C4-2B (cell line): ENCODE measurements around the gene P3H2.

ENCODE experiments used
- H3K27ac ChIP-seq: fragments of 450-650 bp; 2 replicates; pipeline ENCODE4 v1.5.1; 2017
- CTCF ChIP-seq: fragments of 450-650 bp; conservative IDR thresholded peaks from 2 replicates; pipeline ENCODE4 v1.5.1; 2017; ENCODE audit warnings: mild to moderate bottlenecking
- ZFX ChIP-seq: fragments of 450-650 bp; IDR thresholded peaks from 2 replicates; pipeline ENCODE4 v1.6.1; 2017

The P3H2 gene

GRCh38 chr3:190055773-190056172, 64.9 kb downstream of the P3H2 start:
- H3K27ac ChIP-seq = no peak overlapping the region
- TF ChIP-seq CTCF = no peak
- no peak for TF ChIP-seq ZFX

GRCh38 chr3:190053919-190054672, 66.6 kb downstream of the P3H2 start:
- TF ChIP-seq CTCF = no peak; the same call in 1 of the 2 replicates
- TF ChIP-seq ZFX = no peak
- no peak overlapping the region for H3K27ac ChIP-seq

- no peak overlapping the region; the same call in 1 of the 2 replicates for H3K27ac ChIP-seq
- no peak for TF ChIP-seq CTCF
- TF ChIP-seq ZFX = no peak
Measured at GRCh38 chr3:190051641-190052040, 69.1 kb downstream of the P3H2 start.

- no peak overlapping the region for H3K27ac ChIP-seq
- TF ChIP-seq CTCF (no peak), ZFX (no peak)
Measured at GRCh38 chr3:190048932-190049441, 71.7 kb downstream of the P3H2 start.

- TF ChIP-seq ZFX (no peak; the same call in 1 of the 2 replicates), CTCF (no peak)
- H3K27ac ChIP-seq = no peak overlapping the region
Measured at GRCh38 chr3:190044974-190045373, 75.7 kb downstream of the P3H2 start.

- H3K27ac ChIP-seq = no peak overlapping the region; the same call in 1 of the 2 replicates
Measured at GRCh38 chr3:190044142-190044541, 76.6 kb downstream of the P3H2 start.

GRCh38 chr3:190043741-190044140, 77.0 kb downstream of the P3H2 start:
- TF ChIP-seq ZFX (no peak), CTCF (no peak)
- no peak overlapping the region for H3K27ac ChIP-seq

More at GRCh38 chr3:190044142-190044541, 76.6 kb downstream of the P3H2 start:
- no peak for TF ChIP-seq ZFX
